ENCODE data around the gene ATG2B. TPM values are rescaled to one million over a fixed set of nuclear protein-coding genes. Genes with fewer than 3 reads are reported as not detected.
"Not testable (repeated sequence)": the region's sequence is repeated elsewhere in the genome, so short reads cannot be mapped to it uniquely, and the experiment has no call there.

The ATG2B gene
- total RNA-seq, 1 experiment from 2014 or later = 11.6 TPM

DNA sequence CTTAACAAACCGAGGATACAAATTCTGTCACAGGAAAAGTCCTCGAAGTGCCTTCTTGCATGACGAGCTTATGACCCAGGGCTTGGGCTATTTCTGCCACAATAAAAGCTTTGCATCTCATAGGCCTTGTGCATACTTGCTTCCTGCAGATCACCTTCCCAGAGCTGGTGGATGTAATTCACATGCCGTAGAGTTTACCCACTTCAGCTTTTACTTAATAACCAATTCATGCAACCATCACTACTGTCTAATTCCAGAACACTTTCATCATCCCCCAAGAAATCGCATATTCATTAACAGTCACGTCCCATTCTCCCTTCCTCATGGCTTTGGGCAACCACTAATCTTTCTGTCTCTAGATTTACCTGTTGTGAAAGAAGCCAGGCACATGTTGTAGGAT lies 116.1 kb downstream of the ATG2B start:
- CTCF ChIA-PET = no interaction called here
- no peak overlapping the region for H3K9ac ChIP-seq (ENCODE audit: low read length)
- TF ChIP-seq, protein P1, sequence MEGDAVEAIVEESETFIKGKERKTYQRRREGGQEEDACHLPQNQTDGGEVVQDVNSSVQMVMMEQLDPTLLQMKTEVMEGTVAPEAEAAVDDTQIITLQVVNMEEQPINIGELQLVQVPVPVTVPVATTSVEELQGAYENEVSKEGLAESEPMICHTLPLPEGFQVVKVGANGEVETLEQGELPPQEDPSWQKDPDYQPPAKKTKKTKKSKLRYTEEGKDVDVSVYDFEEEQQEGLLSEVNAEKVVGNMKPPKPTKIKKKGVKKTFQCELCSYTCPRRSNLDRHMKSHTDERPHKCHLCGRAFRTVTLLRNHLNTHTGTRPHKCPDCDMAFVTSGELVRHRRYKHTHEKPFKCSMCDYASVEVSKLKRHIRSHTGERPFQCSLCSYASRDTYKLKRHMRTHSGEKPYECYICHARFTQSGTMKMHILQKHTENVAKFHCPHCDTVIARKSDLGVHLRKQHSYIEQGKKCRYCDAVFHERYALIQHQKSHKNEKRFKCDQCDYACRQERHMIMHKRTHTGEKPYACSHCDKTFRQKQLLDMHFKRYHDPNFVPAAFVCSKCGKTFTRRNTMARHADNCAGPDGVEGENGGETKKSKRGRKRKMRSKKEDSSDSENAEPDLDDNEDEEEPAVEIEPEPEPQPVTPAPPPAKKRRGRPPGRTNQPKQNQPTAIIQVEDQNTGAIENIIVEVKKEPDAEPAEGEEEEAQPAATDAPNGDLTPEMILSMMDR (conservative IDR thresholded peaks at IDR 0.05; ENCODE audit: low read depth, low read length) = no peak
- TF ChIP-seq EZH2 (IDR thresholded peaks at IDR 0.05; ENCODE audit: low read length, unreplicated experiment) = no peak
- no peak for TF ChIP-seq EZH2phosphoT487 (IDR thresholded peaks at IDR 0.05; ENCODE audit: borderline replicate concordance, low read length)
- H3K9me2 ChIP-seq (replicated peaks; ENCODE audit: low read length) = no peaks in the 10 kb centered on the region
- no peak overlapping the region for H3K4me3 ChIP-seq (ENCODE audit: low read length)
- H3K36me3 ChIP-seq (ENCODE audit: low read depth, low read length) = no peaks in the 10 kb centered on the region
- no peak overlapping the region for H2AFZ ChIP-seq (ENCODE audit: low read length)
- no peak for ATAC-seq
- H3K4me1 ChIP-seq (ENCODE audit: insufficient read depth, low read length) = no peaks in the 10 kb centered on the region
- POLR2A ChIA-PET (ENCODE audit: unreplicated experiment) = no interaction called here
- no peak overlapping the region for H3K27ac ChIP-seq (ENCODE audit: low read length)
- H3K27me3 ChIP-seq (ENCODE audit: low read length) = no peaks in the 10 kb centered on the region; the same call in 1 of the 2 replicates
- H4K20me1 ChIP-seq (ENCODE audit: low read length) = no peaks in the 10 kb centered on the region
- intact Hi-C loops (cut with micrococcal nuclease) = no loop called here
- BruUV-seq (replicated peaks) = no TSS peak
- H3F3A ChIP-seq (ENCODE audit: low read length, unreplicated experiment) = no peaks in the 10 kb centered on the region
- H3K79me2 ChIP-seq (ENCODE audit: low read length) = no peaks in the 10 kb centered on the region
- H3K4me2 ChIP-seq (ENCODE audit: low read length) = no peak overlapping the region
- DNase-seq = no peak
- H3K9me3 ChIP-seq (ENCODE audit: low read length) = no peaks in the 10 kb centered on the region

DNA sequence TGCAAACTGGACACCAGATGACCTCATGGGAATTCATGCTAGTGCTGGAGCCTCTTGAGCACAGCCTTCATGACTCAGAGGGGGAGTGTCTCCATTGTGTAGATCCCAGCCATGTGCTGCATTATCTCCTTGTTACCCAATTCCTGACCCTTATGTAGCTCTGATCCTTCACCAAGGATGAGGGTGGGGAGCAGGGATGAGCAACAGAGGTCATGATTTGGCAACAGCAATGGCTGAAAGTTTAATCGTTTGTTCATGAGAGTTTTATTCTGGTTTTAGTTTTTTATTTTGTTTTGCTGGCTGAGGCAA lies 116.6 kb downstream of the ATG2B start:
- TF ChIP-seq EZH2phosphoT487 (IDR thresholded peaks at IDR 0.05; ENCODE audit: borderline replicate concordance, low read length) (no peak), EZH2 (IDR thresholded peaks at IDR 0.05; ENCODE audit: low read length, unreplicated experiment) (no peak)
- TF ChIP-seq, protein P1 (conservative IDR thresholded peaks at IDR 0.05; ENCODE audit: low read depth, low read length) = no peak
- no peak overlapping the region for H2AFZ ChIP-seq (ENCODE audit: low read length)
- H3K4me2 ChIP-seq (ENCODE audit: low read length) = no peak overlapping the region
- no peak overlapping the region for H3K9ac ChIP-seq (ENCODE audit: low read length)
- H3K9me2 ChIP-seq (replicated peaks; ENCODE audit: low read length) = no peaks in the 10 kb centered on the region
- no peaks in the 10 kb centered on the region for H4K20me1 ChIP-seq (ENCODE audit: low read length)
- intact Hi-C loops (cut with micrococcal nuclease) = no loop called here
- H3F3A ChIP-seq (ENCODE audit: low read length, unreplicated experiment) = no peaks in the 10 kb centered on the region
- no TSS peak for BruUV-seq (replicated peaks)
- no peak overlapping the region for H3K27ac ChIP-seq (ENCODE audit: low read length)
- no peaks in the 10 kb centered on the region for H3K9me3 ChIP-seq (ENCODE audit: low read length)
- H3K79me2 ChIP-seq (ENCODE audit: low read length) = no peaks in the 10 kb centered on the region
- no peaks in the 10 kb centered on the region; the same call in 1 of the 2 replicates for H3K27me3 ChIP-seq (ENCODE audit: low read length)
- ChIA-PET POLR2A (ENCODE audit: unreplicated experiment) (no interaction called here), CTCF (no interaction called here)
- ATAC-seq = no peak; the same call in 1 of the 2 replicates
- DNase-seq = peak; percentile 31
- H3K36me3 ChIP-seq (ENCODE audit: low read depth, low read length) = no peaks in the 10 kb centered on the region
- no peak overlapping the region for H3K4me3 ChIP-seq (ENCODE audit: low read length)
- H3K4me1 ChIP-seq (ENCODE audit: insufficient read depth, low read length) = no peaks in the 10 kb centered on the region

DNA sequence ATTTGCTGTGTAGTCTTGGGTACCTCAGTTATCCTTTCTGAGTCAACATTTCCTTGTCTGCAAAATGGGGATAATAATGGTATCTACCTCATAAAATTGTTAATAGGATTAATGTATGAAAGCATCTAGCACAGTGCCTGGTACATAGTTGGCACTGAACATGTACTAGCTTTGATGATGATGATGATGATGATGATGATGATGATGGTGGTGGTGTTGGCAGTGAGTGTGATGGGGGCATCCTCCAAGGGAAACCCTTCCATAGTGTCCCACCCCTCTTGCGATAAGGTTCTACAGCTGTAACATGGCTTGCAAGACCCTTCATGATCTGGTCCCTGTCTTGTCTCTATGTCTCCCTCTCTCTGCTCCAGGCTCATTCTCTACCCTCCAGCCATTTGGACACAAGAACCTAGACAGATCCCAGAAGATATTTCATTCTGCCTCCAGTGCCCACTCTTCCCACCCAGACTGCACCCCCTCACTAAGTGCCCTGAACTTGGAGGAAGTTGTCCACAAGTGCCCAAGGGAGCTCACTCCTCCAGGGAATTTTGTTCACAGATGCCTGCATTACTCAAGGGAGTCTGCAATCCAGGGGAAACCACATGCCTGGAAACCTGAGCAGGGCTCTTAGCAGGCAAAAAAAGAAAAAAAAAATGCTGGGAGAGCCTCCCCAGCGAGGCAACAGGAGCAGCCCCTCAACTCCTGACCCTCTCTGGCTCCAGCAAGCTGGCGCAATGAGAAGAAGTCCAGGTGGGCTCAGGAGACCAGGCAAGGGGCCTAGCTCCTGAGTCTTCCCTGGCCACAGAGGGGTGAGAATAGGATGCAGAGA lies 117.2 kb downstream of the ATG2B start:
- no peaks in the 10 kb centered on the region for H3F3A ChIP-seq (ENCODE audit: low read length, unreplicated experiment)
- H3K4me1 ChIP-seq (ENCODE audit: insufficient read depth, low read length) = no peaks in the 10 kb centered on the region
- ATAC-seq (no peak), DNase-seq (no peak)
- H3K79me2 ChIP-seq (ENCODE audit: low read length) = no peaks in the 10 kb centered on the region
- no peaks in the 10 kb centered on the region for H4K20me1 ChIP-seq (ENCODE audit: low read length)
- no peak overlapping the region for H3K4me2 ChIP-seq (ENCODE audit: low read length)
- no peaks in the 10 kb centered on the region for H3K36me3 ChIP-seq (ENCODE audit: low read depth, low read length)
- no TSS peak for BruUV-seq (replicated peaks)
- no peak overlapping the region for H3K27ac ChIP-seq (ENCODE audit: low read length)
- H3K4me3 ChIP-seq (ENCODE audit: low read length) = no peak overlapping the region
- intact Hi-C loops (cut with micrococcal nuclease) = no loop called here
- ChIA-PET POLR2A (ENCODE audit: unreplicated experiment) (no interaction called here), CTCF (no interaction called here)
- H3K27me3 ChIP-seq (ENCODE audit: low read length) = no peaks in the 10 kb centered on the region; the same call in 1 of the 2 replicates
- H2AFZ ChIP-seq (ENCODE audit: low read length) = no peak overlapping the region
- H3K9me2 ChIP-seq (replicated peaks; ENCODE audit: low read length) = no peaks in the 10 kb centered on the region
- H3K9me3 ChIP-seq (ENCODE audit: low read length) = no peaks in the 10 kb centered on the region
- TF ChIP-seq, protein P1 (conservative IDR thresholded peaks at IDR 0.05; ENCODE audit: low read depth, low read length) = no peak
- TF ChIP-seq EZH2phosphoT487 (IDR thresholded peaks at IDR 0.05; ENCODE audit: borderline replicate concordance, low read length) (no peak), EZH2 (IDR thresholded peaks at IDR 0.05; ENCODE audit: low read length, unreplicated experiment) (no peak)
- H3K9ac ChIP-seq (ENCODE audit: low read length) = no peak overlapping the region

DNA sequence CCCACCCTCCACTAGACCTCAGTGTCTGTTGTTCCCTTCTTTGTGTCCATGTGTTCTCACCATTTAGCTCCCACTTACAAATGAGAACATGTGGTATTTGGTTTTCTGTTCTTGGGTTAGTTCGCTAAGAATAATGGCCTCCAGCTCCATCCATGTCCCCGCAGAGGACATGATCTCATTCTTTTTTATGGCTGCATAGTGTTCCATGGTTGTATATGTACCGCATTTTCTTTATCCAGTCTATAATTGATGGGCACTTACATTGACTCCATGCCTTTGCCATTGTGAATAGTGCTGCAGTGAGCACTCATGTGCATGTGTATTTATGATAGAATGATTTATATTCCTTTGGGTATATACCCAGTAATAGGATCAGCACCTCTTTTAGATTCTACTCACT lies 118.1 kb downstream of the ATG2B start:
- H3K27ac ChIP-seq (ENCODE audit: low read length); H4K20me1 ChIP-seq (ENCODE audit: low read length); H3K9me2 ChIP-seq (replicated peaks; ENCODE audit: low read length); H3K9me3 ChIP-seq (ENCODE audit: low read length); H3K9ac ChIP-seq (ENCODE audit: low read length); BruUV-seq (replicated peaks); H3K36me3 ChIP-seq (ENCODE audit: low read depth, low read length); ATAC-seq; H3K27me3 ChIP-seq (ENCODE audit: low read length); H3K4me2 ChIP-seq (ENCODE audit: low read length); H3K79me2 ChIP-seq (ENCODE audit: low read length); intact Hi-C loops (cut with micrococcal nuclease); H3K4me3 ChIP-seq (ENCODE audit: low read length); DNase-seq; H3K4me1 ChIP-seq (ENCODE audit: insufficient read depth, low read length); POLR2A ChIA-PET (ENCODE audit: unreplicated experiment); H2AFZ ChIP-seq (ENCODE audit: low read length); H3F3A ChIP-seq (ENCODE audit: low read length, unreplicated experiment): not testable (repeated sequence)
- CTCF ChIA-PET = interaction anchor here (0.7 kb wide), 1 partner anchor 1779 kb away, joined by 3 read pairs; no protein-coding TSS in a partner anchor
